Right lobe of liver (tissue), 4 donors: ENCODE measurements around the gene AADAT.

ENCODE experiments used
- CTCF ChIP-seq, 4 donors: fragments of 200-600 bp in 3 of 4; fragments of 450-650 bp in 1 of 4; IDR thresholded peaks; one replicate each; pipeline versions ENCODE4 v1.5.1 to v1.8.0; 2016 to 2022; ENCODE audit warnings: antibody characterized with exemption in 4 of 4, mild to moderate bottlenecking in 2 of 4
- POLR2A ChIP-seq: fragments of 450-650 bp; IDR thresholded peaks from one replicate; pipeline ENCODE4 v1.6.1; 2017; ENCODE audit warnings: antibody characterized with exemption, mild to moderate bottlenecking
- donor health status: DM: no; HTN: no; CAD: no.
- donor health status: DM: no; HTN: no; CAD: no.
- donor health status: DM: no; HTN: yes; CAD: no.

GRCh38 chr4:170040031-170040680, 49.6 kb downstream of the AADAT start:
- no peak for TF ChIP-seq CTCF (IDR thresholded peaks at IDR 0.05)
- no peak for TF ChIP-seq POLR2A
